ENCODE data around the gene DNAJB6.

DNA sequence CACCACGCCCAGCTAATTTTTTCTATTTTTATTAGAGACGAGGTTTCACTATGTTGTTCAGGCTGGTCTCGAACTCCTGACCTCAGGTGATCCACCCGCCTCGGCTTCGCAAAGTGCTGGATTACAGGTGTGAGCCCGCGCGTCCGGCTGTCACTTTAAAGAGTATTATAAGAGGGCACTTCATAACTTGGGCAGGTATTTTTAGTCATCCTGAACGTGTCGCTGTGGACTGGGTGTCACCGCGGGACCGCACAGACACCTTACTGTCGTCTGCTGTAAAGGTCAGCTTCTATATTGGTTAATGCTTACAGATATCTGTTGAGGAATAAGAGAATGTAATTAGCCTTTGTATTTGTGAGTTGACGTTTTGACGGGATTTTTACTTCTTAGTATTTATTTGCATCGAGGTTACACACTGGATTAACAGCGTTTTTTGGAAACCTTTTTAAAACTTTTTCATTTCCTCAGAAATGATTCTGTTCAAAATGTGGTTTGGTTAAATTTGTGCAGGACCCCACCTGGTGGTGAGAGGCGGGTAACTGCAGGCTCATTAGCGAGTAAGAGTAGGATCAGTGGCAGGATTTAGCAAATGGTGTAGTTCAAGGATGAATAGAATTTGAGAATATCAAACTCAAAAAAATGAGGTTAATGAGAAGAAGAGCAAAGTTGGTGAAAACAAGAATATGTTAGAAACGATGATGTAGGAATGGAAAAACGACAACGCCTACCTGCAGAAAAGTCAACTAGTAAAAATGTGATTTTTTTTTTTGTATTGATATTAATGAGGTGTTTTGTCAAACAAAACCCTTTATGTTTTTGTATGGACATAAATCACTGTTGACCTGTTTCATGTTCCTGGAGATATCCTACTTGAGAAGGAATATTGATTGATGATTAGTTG lies 3.2 kb downstream of the DNAJB6 start:
- peak; percentile 98 for TF ChIP-seq CTCF (IDR thresholded peaks at IDR 0.05; ENCODE audit: insufficient read depth, low read length, poor library complexity, severe bottlenecking)
- TF ChIP-seq EZH2phosphoT487 (conservative IDR thresholded peaks at IDR 0.05; ENCODE audit: low read length), result no peak
